GM10847 (cell line): ENCODE results near the gene TARBP2.

Experiments used
- POLR2A ChIP-seq: IDR thresholded peaks from 2 replicates; pipeline ENCODE4 v1.6.1; 2011; ENCODE audit not compliant: insufficient read length; ENCODE audit errors: extremely low read depth

The TARBP2 gene

DNA sequence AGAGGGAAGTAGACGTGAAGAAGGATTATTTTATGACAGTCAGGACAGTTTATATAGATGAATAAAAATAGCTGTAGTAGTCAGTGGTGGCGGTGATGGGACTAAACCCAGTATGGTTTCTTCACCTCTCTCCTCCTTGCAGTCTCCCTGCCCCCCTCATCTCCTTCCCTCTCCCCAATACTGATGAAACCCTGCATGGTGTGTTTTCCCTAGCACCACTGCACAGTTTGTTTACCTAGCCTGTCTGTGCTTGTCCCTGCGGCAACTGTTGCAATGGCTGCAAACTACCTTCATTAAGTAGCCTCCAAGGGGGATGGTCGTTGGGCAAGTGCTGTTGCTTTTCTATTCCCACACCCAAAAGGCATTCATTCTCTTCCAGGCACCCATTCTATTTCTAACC, 34.4 kb upstream of the TARBP2 start:
- no peak for TF ChIP-seq POLR2A

DNA sequence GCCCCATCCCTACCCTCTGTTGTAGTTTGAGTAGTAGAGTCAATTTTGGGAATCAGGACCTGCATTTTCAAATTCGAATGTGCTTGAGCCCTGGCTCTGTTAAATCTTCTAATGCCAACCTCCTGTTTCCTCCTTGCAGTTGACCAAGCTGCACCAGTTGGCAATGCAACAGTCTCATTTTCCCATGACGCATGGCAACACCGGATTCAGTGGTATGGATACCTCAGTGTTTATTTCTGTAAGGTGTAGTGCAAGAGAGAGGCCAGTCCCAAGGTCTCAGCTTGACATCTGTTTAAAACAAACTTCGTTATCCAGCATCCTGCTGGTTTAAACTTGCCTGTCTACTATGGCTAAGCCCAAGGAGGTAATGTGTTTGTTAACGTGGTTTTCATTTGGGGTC, 34.0 kb upstream of the TARBP2 start:
- TF ChIP-seq POLR2A = no peak

DNA sequence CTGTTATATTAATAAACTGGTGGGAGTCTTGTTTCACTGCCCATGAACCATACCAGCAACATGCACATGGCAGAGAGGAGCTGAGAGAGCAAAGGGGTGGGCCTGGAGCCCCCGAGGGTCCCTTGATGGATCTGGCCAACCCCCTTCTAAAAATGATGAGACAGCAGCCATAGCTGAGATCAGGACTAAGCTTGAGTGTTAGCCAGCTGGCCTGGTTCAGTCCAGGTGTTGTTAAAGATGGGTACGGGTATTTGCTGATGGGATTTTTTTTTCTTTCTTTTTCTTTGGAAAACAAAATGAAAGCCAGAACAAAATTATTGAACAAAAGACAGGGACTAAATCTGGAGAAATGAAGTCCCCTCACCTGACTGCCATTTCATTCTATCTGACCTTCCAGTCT, 33.2 kb upstream of the TARBP2 start:
- no peak for TF ChIP-seq POLR2A

DNA sequence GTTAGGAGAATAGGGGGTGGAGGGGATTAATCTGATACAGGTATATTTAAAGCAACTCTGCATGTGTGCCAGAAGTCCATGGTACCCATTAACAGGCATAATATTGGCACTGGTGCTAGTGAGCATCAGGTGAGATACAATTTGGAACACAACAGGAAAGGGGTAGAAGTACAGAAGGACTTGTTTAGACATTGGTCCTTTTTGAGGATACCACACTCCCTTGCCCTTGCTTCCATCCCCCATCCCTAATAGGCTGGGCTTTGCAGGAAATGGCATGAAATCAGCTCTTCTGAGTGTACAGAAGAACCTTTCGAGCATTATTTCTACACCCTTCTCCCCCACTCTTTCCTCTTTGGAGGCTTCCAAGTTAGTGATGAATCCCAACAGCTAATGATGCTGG, 32.8 kb upstream of the TARBP2 start:
- no peak for TF ChIP-seq POLR2A

DNA sequence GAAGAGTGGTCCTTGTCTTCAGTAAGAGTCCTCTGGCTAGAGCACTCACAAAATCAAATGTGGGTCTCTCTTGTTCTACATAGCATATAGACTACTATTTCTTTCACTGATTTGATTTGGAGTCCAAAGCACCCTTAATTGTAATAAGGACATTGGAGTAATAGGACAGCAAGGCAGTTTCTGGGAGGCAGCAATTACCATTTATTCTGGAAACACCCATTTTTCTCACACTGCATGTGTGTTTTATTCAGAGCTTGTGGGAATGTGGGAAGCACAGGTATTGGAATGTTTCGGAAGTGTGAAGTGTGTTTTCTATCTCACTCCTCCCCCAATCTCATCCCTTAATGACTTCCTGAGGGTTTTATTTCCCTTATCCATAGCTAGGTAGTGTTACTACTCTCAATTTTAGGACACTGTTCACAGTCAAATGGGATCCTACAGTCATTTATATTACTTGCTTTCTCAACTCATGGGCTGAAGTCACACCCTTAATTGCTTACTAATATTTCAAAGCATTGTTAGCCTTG, 29.0 kb upstream of the TARBP2 start:
- TF ChIP-seq POLR2A = no peak

DNA sequence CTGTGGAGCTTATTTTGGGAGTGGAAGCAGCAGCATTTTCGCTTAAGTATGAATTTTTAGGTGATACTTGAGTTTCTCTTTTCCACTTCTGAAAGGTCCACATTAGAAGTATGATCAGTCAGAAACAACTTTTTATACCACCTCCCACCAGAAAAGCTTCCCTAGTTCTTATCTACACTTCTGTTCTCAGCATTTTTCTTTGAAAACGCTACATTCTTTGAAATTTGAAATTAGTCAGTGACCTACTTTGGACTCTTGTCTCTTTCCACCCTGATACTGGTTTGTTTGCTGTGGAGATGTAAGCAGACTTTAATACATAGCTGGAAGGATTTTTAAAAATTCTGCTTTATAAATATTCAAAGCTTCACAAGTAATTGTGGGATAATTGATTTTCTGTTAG, 27.0 kb upstream of the TARBP2 start:
- TF ChIP-seq POLR2A = no peak

DNA sequence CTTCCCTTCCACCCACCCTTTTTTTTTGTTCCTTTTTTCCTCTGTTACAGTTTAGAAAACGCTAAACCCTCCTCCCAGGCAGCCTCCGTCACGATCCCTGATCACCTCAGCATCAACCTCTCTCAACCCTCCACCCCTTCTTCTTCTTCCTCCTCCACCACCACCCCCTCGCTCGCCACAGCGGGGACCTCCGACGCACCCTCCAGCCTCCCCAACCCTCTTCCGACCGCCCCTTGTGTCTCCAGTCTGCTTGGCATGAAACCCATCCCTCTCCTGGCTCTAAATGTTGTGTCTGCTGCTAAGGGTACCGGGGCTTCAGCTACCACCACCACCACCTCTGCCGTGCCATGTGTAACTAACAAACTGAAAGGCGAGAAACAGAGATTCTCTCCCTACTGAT, 26.3 kb upstream of the TARBP2 start:
- TF ChIP-seq POLR2A = no peak

DNA sequence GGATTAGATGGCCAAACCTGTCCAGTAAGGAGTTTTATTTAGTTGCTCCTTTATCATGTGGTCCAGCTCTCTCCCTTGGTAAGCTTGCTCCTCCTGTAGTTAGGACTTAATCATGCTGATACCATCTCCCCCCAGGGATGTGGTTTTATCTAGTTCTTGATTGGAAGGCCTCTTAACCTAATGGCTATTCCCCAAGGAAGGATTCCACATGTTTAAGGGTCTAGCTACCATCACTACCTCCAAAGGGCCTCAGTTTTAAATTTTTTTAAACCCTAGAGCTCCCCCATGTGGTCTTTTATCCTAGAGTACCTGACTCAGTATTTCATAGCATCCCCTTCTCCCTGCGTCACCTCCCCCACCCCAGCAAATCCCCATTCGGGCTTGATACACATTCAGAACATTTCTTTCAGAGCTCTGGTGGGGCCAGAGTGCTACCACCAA, 24.3 kb upstream of the TARBP2 start:
- no peak for TF ChIP-seq POLR2A

DNA sequence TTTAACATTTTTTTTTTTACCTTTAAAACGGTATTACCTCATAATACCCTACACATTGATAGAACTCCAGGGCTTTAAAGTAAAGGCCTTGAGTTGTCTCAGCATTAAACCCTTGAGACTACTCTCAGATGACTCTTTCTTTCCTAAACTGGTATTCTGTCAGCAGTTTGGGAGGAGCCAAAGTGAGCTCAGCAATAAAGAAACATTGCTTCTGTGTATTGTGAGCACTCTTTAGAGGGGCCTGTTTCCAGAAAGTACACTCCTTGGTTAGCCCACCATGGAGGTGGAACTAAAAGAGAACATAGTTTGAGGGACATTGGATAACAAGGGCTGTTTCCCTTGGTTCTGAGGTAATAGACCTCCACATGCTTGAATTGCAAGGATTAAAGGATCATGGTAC, 22.2 kb upstream of the TARBP2 start:
- TF ChIP-seq POLR2A = no peak

DNA sequence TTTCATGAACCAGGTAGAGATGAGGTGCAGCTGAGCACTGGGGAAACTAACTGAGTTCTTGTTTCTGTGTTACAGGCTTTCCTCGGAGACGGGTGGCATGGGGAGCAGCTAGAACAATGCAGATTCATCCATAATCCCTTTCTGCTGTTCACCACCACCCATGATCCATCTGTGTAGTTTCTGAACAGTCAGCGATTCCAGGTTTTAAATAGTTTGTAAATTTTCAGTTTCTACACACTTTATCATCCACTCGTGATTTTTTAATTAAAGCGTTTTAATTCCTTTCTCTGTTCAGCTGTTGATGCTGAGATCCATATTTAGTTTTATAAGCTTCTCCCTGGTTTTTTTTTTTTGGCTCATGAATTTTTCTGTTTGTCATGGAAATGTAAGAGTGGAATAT, 21.8 kb upstream of the TARBP2 start:
- no peak for TF ChIP-seq POLR2A

DNA sequence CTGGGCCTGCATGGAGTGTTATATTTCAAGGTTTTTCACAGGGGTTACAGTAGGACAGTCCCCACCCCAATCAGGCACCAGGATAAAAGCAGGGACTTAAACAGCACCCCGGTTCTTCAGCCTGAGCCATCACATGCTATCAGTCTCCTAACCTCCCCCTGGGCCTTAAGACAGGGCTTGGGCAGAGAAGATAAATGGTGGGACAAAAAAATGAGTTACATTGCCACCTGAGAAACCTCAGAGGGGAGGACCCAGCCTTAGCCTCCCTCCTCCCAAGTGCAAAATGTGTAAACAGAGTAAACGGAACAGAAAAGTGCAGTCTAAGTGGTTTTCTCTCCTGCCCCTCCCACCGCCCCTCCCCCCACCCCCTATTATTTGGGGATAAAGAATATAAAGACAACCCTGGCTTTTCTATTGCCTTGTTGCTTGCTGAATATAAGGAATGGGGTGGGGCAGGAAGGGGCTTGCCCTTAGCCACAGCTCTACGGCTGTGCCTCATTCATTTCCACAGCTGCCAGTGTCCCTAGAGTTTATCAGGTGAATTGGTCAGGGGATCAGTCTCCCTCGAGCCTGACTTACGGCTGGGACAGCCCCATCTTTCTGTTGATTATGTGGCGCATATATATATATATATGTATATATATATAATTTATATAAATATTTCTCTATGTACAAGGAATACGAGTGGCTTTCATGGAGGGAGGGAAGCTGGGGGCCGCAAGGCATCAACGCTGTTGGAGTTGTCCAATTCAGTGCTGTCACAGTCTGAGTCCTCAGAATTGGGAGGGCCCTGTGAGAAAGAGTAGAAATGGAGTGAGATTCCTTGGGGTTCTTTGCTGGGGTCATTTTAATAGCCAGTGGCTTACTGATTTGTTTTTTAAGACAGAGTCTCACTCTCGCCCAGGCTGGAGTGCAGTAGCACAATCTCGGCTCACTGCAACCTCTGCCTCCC, 20.3 kb upstream of the TARBP2 start:
- TF ChIP-seq POLR2A = no peak

DNA sequence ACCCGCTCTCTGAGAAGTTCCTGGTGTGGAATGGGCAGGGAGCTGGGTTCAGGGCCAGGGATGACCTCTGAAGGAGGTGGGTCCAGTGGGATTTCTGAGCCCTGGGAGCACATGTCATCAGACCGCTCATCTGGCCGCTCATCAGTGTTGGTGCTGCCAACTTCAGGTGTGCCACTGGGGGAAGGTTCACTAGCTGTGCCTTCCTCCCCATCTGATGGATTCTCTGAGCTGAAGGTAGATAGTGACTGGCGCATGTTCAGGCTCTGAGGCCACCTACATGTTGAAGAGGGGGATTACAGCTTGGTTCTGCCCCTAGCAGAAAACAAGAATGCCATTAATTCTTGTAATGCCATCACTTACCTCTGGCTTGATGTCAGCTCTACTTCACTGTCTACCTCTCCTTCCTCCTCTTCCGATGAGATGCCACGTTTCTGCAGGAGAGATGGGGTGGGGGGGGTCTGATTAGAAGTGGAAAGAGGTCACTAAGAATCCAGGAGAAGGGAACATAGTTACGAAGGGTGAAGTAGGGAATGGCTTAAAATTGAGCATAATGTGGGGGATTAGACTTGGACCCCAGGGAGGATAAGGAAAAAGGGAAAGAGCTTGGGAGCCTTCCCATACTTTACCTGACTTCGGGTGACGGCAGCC, 19.0 kb upstream of the TARBP2 start:
- no peak for TF ChIP-seq POLR2A

DNA sequence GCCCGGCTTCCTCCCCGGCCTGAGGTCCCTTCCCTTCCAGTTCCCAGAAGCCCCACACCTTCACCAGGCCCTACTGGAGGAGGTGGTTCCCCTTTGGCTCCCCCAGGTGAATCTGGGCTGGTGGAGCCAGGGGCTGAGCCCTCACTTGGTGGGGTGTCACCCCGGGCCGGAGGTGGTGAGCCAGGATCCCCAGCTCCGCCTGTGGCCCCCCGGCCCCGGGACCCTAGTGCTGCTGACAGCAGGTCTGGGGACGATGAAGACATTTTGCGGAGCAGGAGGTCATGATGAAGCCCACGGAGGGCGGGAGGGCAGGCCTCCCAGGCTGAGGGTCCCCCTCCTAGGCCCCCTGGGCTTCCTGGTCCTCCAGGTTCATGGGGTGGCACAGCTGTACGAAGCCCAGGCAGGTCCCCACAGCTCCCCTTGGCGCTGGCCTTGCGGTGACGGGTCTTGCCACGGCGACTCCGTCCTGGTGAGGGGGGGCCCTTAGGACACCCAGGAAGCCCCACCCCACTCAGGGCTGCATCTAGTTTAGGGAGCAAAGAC, 18.4 kb upstream of the TARBP2 start:
- no peak for TF ChIP-seq POLR2A

DNA sequence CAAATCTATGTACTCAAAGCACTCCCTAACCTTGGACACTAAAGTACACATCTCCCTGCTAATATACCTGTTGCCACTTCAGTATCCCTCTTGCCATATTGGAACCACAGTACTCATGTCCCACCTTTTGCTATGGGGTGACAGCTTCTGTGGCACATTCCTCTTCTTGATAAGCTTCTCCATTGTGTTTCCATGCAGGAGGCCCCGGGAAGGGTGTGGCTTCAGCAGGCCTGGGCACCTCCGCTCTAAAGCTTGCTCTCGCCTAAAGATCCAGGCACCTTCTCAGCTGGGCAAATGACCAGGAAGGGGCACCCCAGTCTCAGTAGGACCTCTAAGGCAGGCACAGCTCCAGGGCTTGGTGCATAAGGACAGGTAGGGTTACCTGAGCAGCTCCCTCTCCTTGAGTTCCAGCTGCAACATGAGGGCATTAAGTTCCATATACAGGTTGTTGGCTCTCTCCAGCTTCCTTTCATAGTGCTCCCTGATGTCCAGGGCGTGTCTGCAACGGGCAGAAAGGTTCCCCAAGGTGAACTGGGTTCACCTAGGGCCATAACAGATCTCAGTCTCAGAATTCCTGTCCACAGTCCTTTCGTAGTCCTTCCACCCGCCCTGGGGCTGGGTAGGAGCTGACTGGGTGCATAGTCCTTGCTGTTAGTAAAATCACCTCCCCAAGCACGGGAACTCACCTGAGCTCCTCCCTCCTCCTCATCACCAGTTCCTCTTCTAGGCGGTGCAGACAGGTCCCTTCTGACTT, 17.7 kb upstream of the TARBP2 start:
- TF ChIP-seq POLR2A = no peak

DNA sequence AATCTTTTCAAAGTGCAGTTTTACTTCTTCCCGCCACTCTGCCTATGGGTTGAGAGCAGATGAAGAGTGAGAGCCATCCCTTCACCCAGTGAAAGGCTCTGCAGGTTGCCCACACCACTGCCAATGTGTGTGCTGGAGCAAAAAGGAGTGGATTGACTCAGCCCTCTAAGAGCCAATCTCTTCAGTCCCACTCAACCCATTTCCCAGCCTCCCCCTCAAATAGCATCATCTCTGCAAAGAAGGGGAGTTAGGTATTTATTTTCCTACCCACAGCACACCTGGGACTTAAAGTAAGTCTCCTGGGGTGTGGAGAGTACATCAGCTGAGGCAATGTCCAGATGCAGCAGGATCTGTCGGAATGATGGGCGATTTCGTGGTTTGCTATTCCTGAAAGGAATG, 17.1 kb upstream of the TARBP2 start:
- TF ChIP-seq POLR2A = no peak
